A549 treated with DMSO at 1 μM for 4 hours (cell line): Measurements from ENCODE around the gene DHRS7. TPM values are rescaled to one million over a fixed set of nuclear protein-coding genes. Genes with fewer than 3 reads are reported as not detected.

Experiments used
- total RNA-seq: library from RNA; stranded (reverse); fragments of 200-300 nt; extraction: Qiagen RNA extraction; gene quantifications from 5 replicates; pipeline ENCODE4 v1.2.3, GENCODE V29; 2022; ENCODE audit warnings: low read depth

The DHRS7 gene
- 78.1 to 88.9 TPM (median 80.9 TPM) in 5 replicates for total RNA-seq

GRCh38 chr14:60164712-60165546, at the start of gene DHRS7:
Gene DHRS7 (minus strand): TSS chr14:60165398. CDS start chr14:60165309, 89 bp downstream.

Other genes with a start within 250 kb of the DHRS7 start
- gene LRRC9, start 245.3 kb downstream of the DHRS7 start, total RNA-seq = not detected in 5 replicates
- 29.8 to 36.3 TPM (median 30.9 TPM) in 5 replicates for gene PCNX4, start 73.5 kb downstream of the DHRS7 start, total RNA-seq
- 40.8 to 45.2 TPM (median 43.0 TPM) in 5 replicates for gene PPM1A, start 83.8 kb upstream of the DHRS7 start, total RNA-seq